GM12878 (cell line): ENCODE data around the gene TRIM74.
"Not testable (repeated sequence)": the region's sequence is repeated elsewhere in the genome, so short reads cannot be mapped to it uniquely, and the experiment has no call there.

Experiments
- CTCF ChIP-seq, 3 experiments: IDR thresholded peaks in 2 of 3; conservative IDR thresholded peaks in 1 of 3; 2 replicates each; pipeline ENCODE4 v1.5.1; 2011; ENCODE audit warnings: low read depth in 3 of 3, low read length in 3 of 3, mild to moderate bottlenecking in 3 of 3, control low read depth in 2 of 3, moderate library complexity in 2 of 3, inconsistent platforms in 1 of 3, mixed read lengths in 1 of 3; ENCODE audit not compliant: control insufficient read depth in 2 of 3, insufficient read depth in 1 of 3; ENCODE audit errors: extremely low read depth in 1 of 3
- HDAC6 ChIP-seq: fragments of 200-600 bp; sonication (generic); IDR thresholded peaks from one replicate; pipeline ENCODE4 v1.8.0; 2017; ENCODE audit warnings: antibody characterized with exemption; ENCODE audit not compliant: unreplicated experiment
- IRF3 ChIP-seq: fragments of 450-650 bp; IDR thresholded peaks from 2 replicates; pipeline ENCODE4 v1.6.1; 2014; ENCODE audit warnings: mild to moderate bottlenecking
- MEF2A ChIP-seq: IDR thresholded peaks from 2 replicates; pipeline ENCODE4 v1.6.1; 2011; ENCODE audit warnings: low read depth, mild to moderate bottlenecking, low read length, moderate library complexity; ENCODE audit not compliant: insufficient read depth
- POLR2A ChIP-seq: IDR thresholded peaks from 2 replicates; pipeline ENCODE4 v1.6.1; 2011; ENCODE audit warnings: low read depth, mild to moderate bottlenecking, low read length
- POLR2AphosphoS5 ChIP-seq: IDR thresholded peaks from 2 replicates; pipeline ENCODE4 v1.6.1; 2011; ENCODE audit warnings: mild to moderate bottlenecking, low read length, inconsistent platforms
- REST ChIP-seq: IDR thresholded peaks from 2 replicates; pipeline ENCODE4 v1.6.1; 2012; ENCODE audit warnings: mild to moderate bottlenecking, low read depth, low read length

- TF ChIP-seq CTCF (IDR thresholded peaks at IDR 0.05 in 2 of 3, conservative IDR thresholded peaks at IDR 0.05 in 1 of 3; ENCODE audit: control insufficient read depth in 2 of 3, extremely low read depth in 1 of 3, insufficient read depth in 1 of 3, low read depth in 3 of 3, low read length in 3 of 3); POLR2A; IRF3; HDAC6; MEF2A; POLR2AphosphoS5; REST: not testable (repeated sequence)
These were observed 57.9 kb downstream of the TRIM74 start for GRCh38 chr7:72911395-72911794.
